HepG2 (cell line): Measurements from ENCODE around the gene ST6GALNAC2. TPM values are rescaled to one million over a fixed set of nuclear protein-coding genes. Genes with fewer than 3 reads are reported as not detected.
A peak's percentile ranks its signal among the peaks of the same experiment; 100 is the strongest.

Experiments
- FOXA3 ChIP-seq: IDR thresholded peaks from 2 replicates; pipeline ENCODE4 v1.6.1; 2016; ENCODE audit warnings: missing genetic modification reagents, missing compliant biosample characterization
- HIC2 ChIP-seq: sonication (generic); formaldehyde crosslinking; IDR thresholded peaks from 2 replicates; pipeline ENCODE4 v1.9.0; 2022; ENCODE audit warnings: low read depth, missing genetic modification reagents
- HNRNPK ChIP-seq: fragments of 200-400 bp; formaldehyde crosslinking; IDR thresholded peaks from 2 replicates; pipeline ENCODE4 v1.6.1; 2018; ENCODE audit warnings: low read length, low read depth, moderate library complexity, mild to moderate bottlenecking; ENCODE audit not compliant: poor library complexity, severe bottlenecking
- SKIL ChIP-seq: sonication (generic); formaldehyde crosslinking; IDR thresholded peaks from 2 replicates; pipeline ENCODE4 v1.8.0; 2022; ENCODE audit warnings: missing genetic modification reagents, mild to moderate bottlenecking, moderate library complexity, borderline replicate concordance
- TARDBP ChIP-seq: sonication (generic); formaldehyde crosslinking; IDR thresholded peaks from 2 replicates; pipeline ENCODE4 v1.8.0; 2022; ENCODE audit warnings: mild to moderate bottlenecking, missing genetic modification reagents
- ZNF292 ChIP-seq: sonication (generic); formaldehyde crosslinking; IDR thresholded peaks from 2 replicates; pipeline ENCODE4 v1.8.1; 2022; ENCODE audit warnings: mild to moderate bottlenecking, low read depth, missing genetic modification reagents, borderline replicate concordance
- ZNF547 ChIP-seq: sonication (generic); formaldehyde crosslinking; IDR thresholded peaks from 2 replicates; pipeline ENCODE4 v1.5.1; 2020; ENCODE audit warnings: mild to moderate bottlenecking, missing genetic modification reagents
- ZNF674 ChIP-seq: sonication (generic); formaldehyde crosslinking; IDR thresholded peaks from 2 replicates; pipeline ENCODE4 v1.5.0; 2020; ENCODE audit warnings: low read depth, mild to moderate bottlenecking, missing genetic modification reagents
- ZNF788 ChIP-seq: sonication (generic); formaldehyde crosslinking; IDR thresholded peaks from 2 replicates; pipeline ENCODE4 v1.5.0; 2020; ENCODE audit warnings: mild to moderate bottlenecking, missing genetic modification reagents, borderline replicate concordance
- ZSCAN31 ChIP-seq: sonication (generic); formaldehyde crosslinking; IDR thresholded peaks from 2 replicates; pipeline ENCODE4 v1.5.0; 2020; ENCODE audit warnings: low read depth, mild to moderate bottlenecking, missing genetic modification reagents
- polyA plus RNA-seq, 8 experiments: library from polyadenylated mRNA; depleted of rRNA in 3 of 8; stranded (reverse) in 7 of 8; unstranded in 1 of 8; fragments of >200 nt; fragmentation: Illumina TruSeq in 4 of 8; extraction: Trizol in 4 of 8; gene quantifications; 2 replicates each; pipeline versions ENCODE4 v1.2.1 to v1.2.3, GENCODE V29; 2011 to 2016; ENCODE audit warnings: low read depth in 4 of 8, missing spikeins in 1 of 8, mixed read lengths in 1 of 8; ENCODE audit not compliant: insufficient read depth in 1 of 8
- total RNA-seq, 5 experiments: library from RNA; depleted of rRNA; stranded (reverse); fragments of >200 nt; fragmentation: Illumina TruSeq; extraction: Trizol; gene quantifications; 2 replicates each; pipeline ENCODE4 v1.2.3, GENCODE V29; 2016; ENCODE audit warnings: low read depth in 1 of 5
- TF ChIP-seq, protein P1 (sequence below): sonication (generic); formaldehyde crosslinking; IDR thresholded peaks from 2 replicates; pipeline ENCODE4 v1.5.1; 2020; ENCODE audit warnings: missing genetic modification reagents, mild to moderate bottlenecking, borderline replicate concordance

Gene ST6GALNAC2
- total and polyA plus RNA-seq, 2 of the 13 experiments (the other 11 are each of a cell fraction or from before 2014, with no cell fraction given) = 0.12 to 0.49 TPM

DNA sequence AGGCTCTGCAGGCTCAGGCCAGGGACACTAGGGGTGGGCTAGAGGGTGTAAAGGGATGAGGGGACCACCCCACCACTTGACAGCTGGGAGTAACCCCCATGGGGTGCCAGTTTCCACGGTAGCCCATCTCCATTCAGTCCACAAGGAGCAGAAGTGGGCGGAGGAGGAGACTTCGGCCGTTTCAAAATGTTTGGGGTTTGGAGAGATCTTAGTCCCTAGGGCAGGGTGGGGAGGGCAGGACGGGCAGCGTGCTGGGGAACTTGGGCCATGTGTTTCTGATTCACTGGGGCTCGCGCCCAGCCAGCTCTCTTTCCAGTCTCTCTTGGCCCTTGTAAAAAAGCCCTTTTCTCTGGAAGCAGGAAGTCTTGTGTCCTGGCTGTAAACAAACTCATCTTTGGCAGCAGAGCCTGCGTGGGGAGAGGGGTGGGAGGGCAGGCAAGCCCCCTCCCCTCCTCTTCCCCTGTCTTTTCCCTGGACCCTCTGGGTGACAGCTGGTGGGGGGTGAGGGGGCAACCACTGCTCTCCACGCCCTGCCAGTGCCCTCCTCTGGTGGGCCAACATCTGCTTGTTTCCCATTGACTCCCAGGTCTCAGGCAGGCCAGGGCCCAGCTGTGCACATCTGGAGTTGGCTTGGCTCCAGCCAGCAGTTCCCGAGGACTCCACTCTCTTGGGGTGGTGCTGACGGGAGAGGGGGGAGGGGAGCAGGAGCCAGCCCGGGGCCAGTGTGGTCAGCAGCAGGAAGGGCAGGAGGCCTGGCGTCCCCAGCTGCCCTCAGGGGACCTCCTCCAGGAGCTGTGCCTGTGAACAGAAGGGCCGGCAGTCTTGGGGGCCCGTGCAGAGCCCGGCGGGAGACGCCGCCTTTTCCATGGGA lies 56.2 kb downstream of the ST6GALNAC2 start (continued):
- TF ChIP-seq, protein P1, sequence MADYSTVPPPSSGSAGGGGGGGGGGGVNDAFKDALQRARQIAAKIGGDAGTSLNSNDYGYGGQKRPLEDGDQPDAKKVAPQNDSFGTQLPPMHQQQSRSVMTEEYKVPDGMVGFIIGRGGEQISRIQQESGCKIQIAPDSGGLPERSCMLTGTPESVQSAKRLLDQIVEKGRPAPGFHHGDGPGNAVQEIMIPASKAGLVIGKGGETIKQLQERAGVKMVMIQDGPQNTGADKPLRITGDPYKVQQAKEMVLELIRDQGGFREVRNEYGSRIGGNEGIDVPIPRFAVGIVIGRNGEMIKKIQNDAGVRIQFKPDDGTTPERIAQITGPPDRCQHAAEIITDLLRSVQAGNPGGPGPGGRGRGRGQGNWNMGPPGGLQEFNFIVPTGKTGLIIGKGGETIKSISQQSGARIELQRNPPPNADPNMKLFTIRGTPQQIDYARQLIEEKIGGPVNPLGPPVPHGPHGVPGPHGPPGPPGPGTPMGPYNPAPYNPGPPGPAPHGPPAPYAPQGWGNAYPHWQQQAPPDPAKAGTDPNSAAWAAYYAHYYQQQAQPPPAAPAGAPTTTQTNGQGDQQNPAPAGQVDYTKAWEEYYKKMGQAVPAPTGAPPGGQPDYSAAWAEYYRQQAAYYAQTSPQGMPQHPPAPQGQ = no peak
- peak; percentile 50; the same call in 1 of the 2 replicates for TF ChIP-seq SKIL (CRISPR knock-in tag)
- TF ChIP-seq ZNF674 (CRISPR knock-in tag) = 0 out of 2 replicates have a peak, but pooled peaks have one; percentile 83
- 0 out of 2 replicates have a peak, but pooled peaks have one; percentile 9 for TF ChIP-seq FOXA3
- 0 out of 2 replicates have a peak, but pooled peaks have one; percentile 26 for TF ChIP-seq ZNF547 (CRISPR knock-in tag)
- peak; percentile 18 for TF ChIP-seq HNRNPK
- peak; percentile 52 for TF ChIP-seq ZNF292 (CRISPR knock-in tag)
- peak; percentile 20; the same call in 1 of the 2 replicates for TF ChIP-seq HIC2 (CRISPR knock-in tag)
- TF ChIP-seq TARDBP (CRISPR knock-in tag) = peak; percentile 49; the same call in 1 of the 2 replicates
- TF ChIP-seq ZNF788 (CRISPR knock-in tag) = peak; percentile 88
- TF ChIP-seq ZSCAN31 (CRISPR knock-in tag) = peak; percentile 51; the same call in 1 of the 2 replicates
